Head of caudate nucleus (tissue), 42 donors: ENCODE measurements around the gene GPR39.
"Not testable (repeated sequence)": the region's sequence is repeated elsewhere in the genome, so short reads cannot be mapped to it uniquely, and the experiment has no call there.

Source experiments
- DNase-seq, 42 donors: peaks; one replicate each; pipeline versions ENCODE4 v3.0.0 to v3.0.0-alpha.2; 2020 to 2021; ENCODE audit warnings: mixed read lengths in 7 of 42
- intact Hi-C: fragments of 100-400 bp; cut with DNase I; formaldehyde crosslinking; loops from one replicate; pipeline ENCODE4 v1.15.0; 2022

The GPR39 gene

DNA sequence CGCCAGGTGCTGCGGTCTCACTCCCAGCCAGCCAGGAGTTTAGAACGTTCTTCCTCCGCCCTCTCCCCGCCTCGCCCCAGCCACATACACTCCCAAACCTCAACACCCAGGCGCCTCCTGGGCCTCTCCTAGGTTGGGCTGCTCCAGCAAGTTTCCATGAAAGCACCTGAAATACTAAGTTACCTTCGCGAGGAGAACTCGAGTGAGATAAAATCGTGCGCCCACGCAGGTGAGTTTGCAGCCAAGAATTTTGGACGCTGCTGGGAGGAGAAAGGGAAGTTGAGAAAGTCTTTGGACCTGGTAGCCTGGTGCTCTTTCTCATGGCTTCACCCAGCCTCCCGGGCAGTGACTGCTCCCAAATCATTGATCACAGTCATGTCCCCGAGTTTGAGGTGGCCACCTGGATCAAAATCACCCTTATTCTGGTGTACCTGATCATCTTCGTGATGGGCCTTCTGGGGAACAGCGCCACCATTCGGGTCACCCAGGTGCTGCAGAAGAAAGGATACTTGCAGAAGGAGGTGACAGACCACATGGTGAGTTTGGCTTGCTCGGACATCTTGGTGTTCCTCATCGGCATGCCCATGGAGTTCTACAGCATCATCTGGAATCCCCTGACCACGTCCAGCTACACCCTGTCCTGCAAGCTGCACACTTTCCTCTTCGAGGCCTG is at the start of gene GPR39:
Gene GPR39, plus strand, starts transcription at position 83 of the 673 bp plus-strand sequence.
- intact Hi-C loops, result loop anchor here (5.0 kb wide), 1 partner anchor 645 kb away; no protein-coding TSS in a partner anchor
- DNase-seq, result peak in 3 of 42 donors; percentile 10 to 24 (median 24)

DNA sequence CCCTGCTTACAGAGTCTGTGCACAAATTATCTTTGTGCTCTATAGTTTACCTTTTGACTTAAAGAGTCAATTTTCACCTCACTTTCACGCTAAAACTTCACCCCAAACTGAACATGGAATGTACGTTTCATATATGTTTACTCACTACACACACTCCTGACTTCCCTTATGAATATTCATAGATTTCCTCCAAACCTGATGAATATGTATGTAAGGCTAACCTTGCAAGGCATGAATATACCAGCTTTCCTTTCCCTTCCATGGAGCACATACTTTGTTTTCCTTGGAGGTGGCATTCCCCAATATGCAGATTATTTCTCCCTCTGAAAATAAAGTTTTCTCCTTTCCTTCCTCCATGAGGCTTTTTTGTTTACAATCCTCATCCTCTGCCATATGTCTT is 48.4 kb upstream of the GPR39 start:
- intact Hi-C loops, result no loop called here
- no peak for DNase-seq

DNA sequence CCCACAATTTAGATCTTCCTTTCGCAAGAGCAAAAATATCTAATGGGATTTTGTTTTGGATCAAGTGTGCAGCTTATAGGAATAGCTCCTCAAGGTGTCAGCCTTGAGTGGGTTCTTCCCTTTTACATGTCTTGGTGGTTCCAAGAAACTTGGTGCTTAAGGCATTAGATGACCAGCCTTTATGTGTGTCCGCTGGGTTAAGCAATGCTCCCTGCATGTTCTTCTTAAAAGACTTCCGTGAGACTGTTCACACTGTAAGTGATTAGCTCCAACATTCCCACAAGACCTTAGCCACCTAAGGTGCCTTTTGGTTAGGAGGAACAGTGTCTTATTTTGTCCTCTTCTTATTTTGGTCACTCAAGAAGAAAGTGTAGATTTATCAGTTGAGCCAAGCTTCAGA is 44.3 kb upstream of the GPR39 start:
- intact Hi-C loops, result no loop called here
- DNase-seq, result no peak

DNA sequence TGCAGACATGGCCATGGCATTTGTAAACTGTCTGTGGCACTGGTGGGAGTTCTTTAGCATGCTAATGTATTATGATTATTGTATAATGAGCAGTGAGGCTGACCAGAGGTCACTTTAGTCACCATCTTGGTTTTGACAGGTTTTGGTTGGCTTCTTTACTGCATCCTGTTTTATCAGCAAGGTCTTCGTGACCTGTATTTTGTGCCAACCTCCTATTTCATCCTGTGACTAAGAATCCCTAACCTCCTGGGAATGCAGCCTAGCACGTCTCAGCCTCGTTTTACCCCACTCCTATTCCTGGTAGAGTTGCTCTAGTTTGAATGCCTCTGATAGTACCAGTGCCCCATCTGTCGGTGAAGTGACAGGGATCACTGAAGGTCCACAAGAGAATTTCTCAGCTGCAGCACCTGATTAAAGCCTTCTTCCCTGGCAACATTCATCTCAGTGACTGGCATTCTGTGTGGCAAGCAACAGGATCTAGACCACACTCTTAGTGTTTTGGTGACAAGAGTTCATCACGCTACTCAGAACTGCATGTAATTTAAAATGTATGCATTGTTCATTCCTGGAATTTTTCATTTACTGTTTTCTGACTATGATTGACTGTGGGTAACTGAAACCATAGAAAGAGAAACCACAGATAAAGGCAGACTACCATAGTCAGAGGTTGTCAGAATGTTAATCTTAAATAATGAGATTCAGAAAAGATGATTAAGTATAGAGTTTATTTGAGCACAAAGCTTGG is 43.0 kb upstream of the GPR39 start:
- intact Hi-C loops, result no loop called here

DNA sequence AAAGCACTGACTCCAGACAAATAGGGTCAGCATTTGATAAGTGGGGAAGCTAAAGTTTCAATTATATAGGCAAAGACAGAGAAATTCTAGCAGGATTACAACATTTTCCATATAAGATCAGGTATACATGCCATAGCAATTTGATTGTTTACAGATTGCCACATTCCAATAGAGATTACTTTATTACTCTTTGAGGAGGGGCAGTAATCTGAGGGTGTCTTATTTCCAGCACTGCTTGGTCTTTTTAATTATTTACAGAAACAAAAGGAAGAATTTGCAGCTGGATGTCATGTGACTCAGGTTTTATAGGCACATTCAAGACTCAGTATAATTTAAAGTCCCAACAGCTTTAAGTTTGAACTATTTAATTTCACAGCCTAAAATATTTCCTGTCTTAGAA is 42.5 kb upstream of the GPR39 start:
- intact Hi-C loops, result no loop called here
- DNase-seq, result no peak

More for the DNA sequence above, 43.0 kb upstream of the GPR39 start:
- no peak for DNase-seq

DNA sequence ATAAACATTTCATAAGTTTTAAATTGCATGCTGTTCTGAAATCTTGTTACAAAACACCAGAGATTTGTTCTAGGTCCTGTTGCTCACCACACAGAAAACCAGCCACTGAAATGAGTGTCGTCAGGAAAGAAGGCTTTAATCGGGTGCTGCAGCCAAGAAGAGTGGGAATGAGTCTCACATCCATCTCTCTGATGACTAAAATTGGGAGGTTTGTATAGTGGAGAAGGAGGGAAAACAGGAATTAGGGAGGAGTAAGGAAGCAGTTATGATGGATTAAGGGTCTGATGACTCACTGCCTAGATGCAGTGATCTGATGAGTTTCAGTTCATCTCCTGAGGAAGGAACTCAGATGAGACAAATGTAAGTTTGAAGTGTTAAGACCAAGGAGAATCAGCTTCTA is 42.1 kb upstream of the GPR39 start:
- intact Hi-C loops, result no loop called here
- DNase-seq, result peak in 1 of 42 donors; percentile 12

DNA sequence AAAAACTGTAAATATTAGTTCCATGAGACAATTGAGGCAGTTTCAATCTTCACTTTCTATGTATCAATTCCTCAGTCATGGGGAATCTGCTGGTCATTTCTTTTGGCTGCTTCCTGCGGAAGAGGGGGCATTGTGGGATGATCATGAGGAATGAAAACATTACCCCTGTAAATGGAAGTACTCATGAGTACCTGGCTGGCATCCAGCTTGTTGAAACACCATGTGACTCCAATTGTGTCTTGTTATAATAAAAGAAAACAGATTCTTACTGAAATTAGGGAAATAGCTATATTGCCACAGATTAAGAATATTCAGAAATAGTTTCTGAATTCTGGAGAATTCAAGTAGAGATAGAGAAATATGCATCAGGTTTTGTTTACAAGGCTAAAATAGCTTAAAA is 41.6 kb upstream of the GPR39 start:
- intact Hi-C loops, result no loop called here
- peak in 6 of 42 donors; percentile 11 to 51 (median 26) for DNase-seq

DNA sequence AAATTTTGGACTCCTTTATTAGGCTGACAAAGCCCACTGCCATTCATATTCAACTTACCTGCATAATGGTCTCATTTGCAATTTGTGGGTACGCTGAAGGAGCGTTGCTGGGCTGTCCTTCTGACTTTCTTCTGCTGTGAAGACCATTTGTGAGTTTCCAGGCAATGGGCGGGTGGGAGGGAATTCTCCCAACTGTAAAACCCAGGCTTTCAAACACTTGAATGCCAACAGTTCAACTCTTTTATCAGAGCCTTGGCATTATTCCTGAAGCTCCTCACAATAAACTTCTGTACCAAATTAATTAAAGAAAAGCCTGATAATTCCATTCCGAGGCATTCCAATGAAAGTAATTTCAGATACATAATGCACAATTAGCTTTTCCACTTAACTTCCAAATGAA is 35.2 kb upstream of the GPR39 start:
- intact Hi-C loops, result no loop called here
- DNase-seq, result no peak

DNA sequence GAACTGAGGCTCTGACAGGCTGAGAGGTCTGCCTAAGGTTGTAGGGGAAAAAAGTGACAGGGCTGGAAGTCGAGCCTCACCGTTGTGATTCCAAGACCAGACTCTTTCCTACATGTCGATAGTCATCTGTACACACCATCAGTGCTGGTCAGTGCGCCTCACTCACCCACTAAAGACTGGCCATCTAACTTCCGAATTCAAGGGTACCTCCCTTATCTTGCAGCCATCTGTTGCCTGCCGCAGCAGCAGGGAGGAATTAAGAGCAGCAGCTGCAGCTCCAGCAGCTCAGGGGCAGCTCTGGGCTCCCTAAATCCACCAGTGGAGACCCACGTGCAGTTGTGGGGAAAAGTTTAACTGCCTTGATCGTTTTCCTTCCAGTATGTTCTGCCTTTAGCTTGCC is 32.6 kb upstream of the GPR39 start:
- intact Hi-C loops, result no loop called here
- DNase-seq, result peak in 1 of 42 donors; percentile 30

DNA sequence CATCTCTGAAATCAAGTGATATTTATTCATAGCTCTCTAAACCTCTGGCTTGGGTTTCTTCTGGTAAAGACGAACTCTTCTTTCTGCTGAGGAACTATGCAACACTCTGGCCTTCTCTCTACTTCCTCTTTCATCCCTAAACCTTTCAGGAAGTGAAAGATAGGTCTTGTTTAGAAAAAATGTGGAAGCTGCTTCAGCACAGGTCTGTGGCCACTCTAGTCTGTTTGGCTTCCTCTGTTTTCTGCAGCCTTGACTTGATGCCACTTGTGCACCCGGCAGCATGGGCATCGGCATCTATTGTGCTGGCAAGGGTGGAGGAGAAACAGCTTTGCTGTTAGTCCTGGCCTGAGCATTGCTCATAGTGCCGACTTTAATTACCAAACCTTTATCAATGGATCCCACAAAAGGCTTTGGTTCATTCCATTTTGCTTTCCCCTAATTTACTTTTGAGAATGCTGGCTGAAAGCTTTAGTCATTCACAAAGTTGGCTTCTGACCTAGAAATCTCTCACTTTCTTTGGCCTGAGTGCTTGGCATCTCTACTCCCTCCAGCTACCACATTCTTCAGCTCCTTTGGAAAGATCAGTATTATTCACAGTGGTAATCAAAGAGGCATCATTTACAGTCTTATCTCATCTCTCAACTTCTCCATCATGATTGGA is 32.0 kb upstream of the GPR39 start:
- intact Hi-C loops, result no loop called here
- DNase-seq, result peak in 27 of 42 donors; percentile 9 to 62 (median 24)

DNA sequence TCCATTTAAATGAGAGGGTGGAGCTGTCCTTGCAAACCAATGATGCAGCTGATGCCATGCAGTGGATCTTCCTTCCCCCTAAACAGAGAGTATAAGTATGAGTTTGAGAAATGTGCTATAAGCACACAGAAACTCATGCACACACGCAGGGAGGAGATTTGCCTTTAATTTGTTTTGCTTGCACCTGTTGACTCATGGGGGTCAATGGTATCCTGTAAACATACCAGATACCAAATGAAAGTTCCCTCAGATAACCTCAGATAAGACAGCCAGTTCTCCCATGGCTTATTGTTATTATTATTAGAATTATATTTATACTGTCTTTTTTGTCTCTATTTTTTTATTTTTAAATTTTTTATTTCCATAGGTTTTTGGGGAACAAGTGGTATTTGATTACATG is 29.5 kb upstream of the GPR39 start:
- intact Hi-C loops, result no loop called here
- no peak for DNase-seq

DNA sequence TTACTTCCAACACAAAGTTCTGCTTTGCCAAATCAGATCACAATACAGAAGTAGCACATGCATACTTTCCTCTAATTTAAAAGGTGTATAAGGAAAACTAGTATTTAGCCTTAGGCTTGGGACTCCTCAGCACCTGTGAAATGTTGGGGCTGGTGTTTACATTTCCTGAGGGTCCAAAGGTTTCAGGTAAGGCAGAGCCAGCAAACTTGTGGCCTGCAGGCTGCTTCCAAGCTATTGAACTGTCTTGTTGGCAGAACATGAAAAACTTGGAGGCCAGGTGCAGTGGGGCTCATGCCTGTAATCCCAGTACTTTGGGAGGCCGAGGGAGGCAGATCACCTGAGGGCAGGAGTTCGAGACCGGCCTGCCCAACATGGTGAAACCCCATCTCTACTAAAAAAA is 26.5 kb upstream of the GPR39 start:
- no peak for DNase-seq
- intact Hi-C loops, result no loop called here

DNA sequence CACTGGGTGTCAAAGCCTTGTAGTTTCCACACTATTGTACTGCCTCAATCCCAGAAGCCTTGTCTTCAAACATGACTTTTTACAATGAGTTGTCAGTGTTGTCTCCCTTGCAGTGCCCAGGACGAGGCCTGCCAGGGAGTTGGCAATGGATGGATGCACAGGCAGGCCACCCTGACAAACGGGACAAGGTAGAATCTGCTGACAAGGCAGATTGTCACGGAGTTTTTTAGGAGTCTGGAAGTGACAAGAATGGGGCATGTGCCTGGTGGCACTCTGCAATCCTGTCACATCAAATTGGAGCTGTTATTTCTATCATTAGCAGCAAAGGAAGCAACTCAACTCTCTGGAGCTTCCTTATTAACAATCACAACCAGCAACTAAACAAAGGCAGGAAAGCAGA is 25.2 kb upstream of the GPR39 start:
- intact Hi-C loops, result no loop called here
- DNase-seq, result no peak

DNA sequence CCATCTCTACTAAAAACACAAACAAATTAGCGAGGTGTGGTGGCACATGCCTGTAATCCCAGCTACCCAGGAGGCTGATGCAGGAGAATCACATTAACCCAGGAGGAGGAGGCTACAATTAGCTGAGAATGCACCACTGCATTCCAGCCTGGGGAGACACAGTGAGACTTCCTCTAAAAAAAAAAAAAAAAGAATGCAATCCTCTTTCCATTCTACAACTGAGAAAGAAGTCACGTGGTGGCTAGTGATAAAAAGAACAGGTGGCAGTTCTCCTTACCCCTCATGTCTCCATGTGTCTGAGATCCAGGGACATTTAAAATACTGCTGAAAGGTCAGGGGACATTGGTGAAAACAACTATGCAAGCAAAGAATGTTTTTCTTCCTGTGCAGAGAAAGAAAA is 24.4 kb upstream of the GPR39 start:
- no peak for DNase-seq
- intact Hi-C loops, result no loop called here

DNA sequence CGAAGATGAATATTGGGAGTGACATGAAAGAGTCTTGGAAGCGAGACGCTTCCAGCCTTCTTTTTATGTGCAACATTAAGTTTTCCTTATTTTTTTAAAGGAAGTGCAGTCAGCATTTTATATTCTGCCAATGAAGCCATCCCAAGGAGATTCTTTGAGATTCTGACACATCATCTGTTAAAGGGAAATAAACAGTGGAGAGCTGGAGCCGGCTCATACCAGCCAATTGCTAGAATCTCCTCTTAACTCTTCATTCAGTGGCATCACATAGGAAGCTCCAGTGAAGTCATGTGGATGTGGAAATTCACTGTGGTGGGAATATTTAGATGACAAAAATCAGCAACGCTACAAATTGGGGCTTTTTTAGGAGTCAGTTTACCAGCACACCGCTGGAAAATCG is 23.7 kb upstream of the GPR39 start:
- intact Hi-C loops, result no loop called here

DNA sequence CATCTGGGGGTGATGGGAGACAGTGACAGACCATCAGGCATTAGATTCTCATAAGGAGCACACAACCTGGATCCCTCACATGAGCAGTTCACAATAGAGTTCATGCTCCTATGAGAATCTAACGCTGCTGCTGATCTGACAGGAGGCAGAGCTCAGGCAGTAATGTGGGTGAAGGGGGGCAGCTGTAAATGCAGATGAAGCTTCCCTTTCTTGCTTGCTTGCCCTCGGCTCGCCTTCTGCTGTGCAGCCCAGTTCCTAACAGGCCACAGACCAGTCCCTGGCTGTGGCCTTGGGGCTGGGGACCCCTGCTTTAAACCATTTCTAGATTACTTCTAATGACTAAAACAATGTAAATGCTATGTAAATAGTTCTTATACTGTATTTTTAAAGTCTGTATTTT is 19.6 kb upstream of the GPR39 start:
- DNase-seq, intact Hi-C loops: not testable (repeated sequence)

More for the DNA sequence above, 23.7 kb upstream of the GPR39 start:
- DNase-seq, result no peak

DNA sequence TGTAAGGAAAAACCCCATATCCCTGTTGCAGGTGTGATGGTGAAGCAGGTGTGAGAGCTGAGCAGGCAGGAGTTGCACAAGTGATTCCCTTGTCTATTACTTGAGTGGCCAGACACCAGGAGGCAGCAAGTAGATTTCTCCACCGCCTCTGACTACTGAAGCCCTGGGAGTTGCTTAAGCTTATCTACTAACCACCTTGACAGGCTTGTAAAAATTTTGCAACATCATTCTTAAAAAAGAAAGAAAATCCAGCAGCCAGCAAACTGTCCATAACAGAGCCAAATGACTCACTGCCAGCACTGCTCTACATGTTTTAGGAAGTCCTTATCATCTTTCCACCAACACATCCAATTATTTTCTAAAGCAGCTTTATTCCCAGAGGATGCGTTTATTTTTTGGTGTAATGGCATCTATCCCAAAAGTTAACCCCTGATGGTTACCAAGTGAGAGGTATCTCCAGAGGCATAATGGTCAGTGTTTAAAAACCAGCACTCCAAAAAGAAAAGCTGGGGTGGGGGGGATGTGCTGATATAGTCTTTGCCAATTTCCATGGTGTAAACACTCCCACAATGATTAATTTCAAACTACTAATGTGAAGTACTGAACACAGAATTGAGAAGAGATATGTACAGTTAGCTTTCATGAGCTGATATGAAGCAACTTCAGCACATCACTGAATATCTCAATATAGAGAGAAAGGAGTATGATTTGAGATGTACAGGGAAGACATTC is 16.3 kb upstream of the GPR39 start:
- intact Hi-C loops, result no loop called here
- no peak for DNase-seq

DNA sequence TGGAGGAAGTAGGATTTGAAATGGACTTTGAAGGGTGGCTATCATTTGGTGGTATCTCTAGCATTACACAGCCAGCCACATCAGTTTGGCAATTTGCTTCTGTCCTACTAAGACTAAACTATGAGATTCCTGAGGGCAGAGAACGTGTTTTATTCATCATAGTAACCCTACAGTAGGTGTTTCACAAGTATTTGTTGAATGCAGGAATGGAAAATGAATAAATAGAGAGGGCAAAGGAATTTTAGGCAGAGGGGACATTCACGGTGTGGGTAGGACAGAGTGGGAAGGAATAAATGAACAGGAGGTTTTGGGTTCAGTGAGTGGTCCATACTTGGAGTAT is 15.7 kb upstream of the GPR39 start:
- DNase-seq, result no peak
- intact Hi-C loops, result no loop called here

DNA sequence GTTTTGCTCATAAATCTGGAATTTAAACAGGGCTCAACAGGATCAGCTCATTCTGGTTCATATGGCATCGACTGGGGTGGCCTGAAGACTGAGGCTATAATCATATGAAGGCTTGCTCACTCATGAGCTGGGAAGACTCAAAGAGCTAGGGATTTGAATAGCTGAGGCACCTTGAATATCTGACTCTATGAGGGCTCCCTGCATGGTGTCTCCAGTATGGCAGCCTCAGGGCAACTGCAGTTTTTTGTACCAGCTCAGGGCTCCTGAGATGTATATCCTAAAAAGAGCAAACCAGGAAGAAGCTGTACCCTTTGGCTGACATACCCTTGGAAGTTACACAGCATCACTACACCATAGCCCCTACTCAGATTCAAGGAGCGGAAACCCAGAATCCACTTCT is 15.3 kb upstream of the GPR39 start:
- intact Hi-C loops, result no loop called here
- DNase-seq, result no peak

DNA sequence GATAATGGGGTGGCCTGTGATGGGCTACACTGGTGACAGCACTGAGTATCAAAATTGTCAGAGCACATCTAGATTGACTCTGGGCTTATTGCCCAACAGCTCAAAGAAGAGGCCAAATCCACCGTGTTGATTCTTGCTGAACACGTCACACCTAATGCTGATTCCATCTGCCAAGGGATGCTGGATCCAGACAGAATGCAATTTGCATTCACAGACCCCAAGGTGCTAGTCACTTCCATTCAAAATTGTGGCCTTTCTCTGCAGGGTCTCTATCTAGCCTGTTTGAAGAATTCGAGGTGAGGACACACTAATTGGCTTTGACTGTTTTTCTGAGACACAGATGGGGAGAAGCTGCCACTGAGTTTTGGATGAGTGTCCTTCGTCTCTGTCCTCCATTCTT is 13.5 kb upstream of the GPR39 start:
- intact Hi-C loops, result no loop called here
- DNase-seq, result no peak
